Measurements from ENCODE around the gene VSTM4. TPM values are rescaled to one million over a fixed set of nuclear protein-coding genes. Genes with fewer than 3 reads are reported as not detected.

Gene VSTM4
- polyA plus RNA-seq, 1 of the 3 experiments (the other 2 are of a cell fraction), result 0.39 TPM

GRCh38 chr10:49008505-49009198 is 106.7 kb downstream of the VSTM4 start:
- no peaks in the 10 kb centered on the region for H3F3A ChIP-seq (replicated peaks; ENCODE audit: insufficient read depth)
- H3K9me2 ChIP-seq, result no peaks in the 10 kb centered on the region
- ChIA-PET POLR2A (interaction anchor here (1.2 kb wide), 1 partner anchor 9 kb away, joined by 5 read pairs; no protein-coding TSS in a partner anchor), CTCF (interaction anchor here (0.7 to 0.9 kb wide), 4 partner anchors 9 to 353 kb away, joined by 3 read pairs; no protein-coding TSS in a partner anchor)
- WGBS (ENCODE audit: low lambda C conversion rate), result 52% methylated on average over 7 of the region's 13 CpGs
- TF ChIP-seq, protein P1, sequence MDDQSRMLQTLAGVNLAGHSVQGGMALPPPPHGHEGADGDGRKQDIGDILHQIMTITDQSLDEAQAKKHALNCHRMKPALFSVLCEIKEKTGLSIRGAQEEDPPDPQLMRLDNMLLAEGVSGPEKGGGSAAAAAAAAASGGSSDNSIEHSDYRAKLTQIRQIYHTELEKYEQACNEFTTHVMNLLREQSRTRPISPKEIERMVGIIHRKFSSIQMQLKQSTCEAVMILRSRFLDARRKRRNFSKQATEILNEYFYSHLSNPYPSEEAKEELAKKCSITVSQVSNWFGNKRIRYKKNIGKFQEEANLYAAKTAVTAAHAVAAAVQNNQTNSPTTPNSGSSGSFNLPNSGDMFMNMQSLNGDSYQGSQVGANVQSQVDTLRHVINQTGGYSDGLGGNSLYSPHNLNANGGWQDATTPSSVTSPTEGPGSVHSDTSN (IDR thresholded peaks at IDR 0.05), result no peak
- TF ChIP-seq, protein P2, sequence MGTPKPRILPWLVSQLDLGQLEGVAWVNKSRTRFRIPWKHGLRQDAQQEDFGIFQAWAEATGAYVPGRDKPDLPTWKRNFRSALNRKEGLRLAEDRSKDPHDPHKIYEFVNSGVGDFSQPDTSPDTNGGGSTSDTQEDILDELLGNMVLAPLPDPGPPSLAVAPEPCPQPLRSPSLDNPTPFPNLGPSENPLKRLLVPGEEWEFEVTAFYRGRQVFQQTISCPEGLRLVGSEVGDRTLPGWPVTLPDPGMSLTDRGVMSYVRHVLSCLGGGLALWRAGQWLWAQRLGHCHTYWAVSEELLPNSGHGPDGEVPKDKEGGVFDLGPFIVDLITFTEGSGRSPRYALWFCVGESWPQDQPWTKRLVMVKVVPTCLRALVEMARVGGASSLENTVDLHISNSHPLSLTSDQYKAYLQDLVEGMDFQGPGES (IDR thresholded peaks at IDR 0.05; ENCODE audit: low read depth, low read length), result no peak
- TF ChIP-seq NRF1 (IDR thresholded peaks at IDR 0.05; ENCODE audit: low read depth, low read length), result no peak
- no peak for TF ChIP-seq ELF1 (IDR thresholded peaks at IDR 0.05)
- no peak overlapping the region for H3K9ac ChIP-seq
- peaks cover 0 to 18% of the 10 kb centered on the region in 2 experiments; a peak in 1 of 4 replicates for H3K4me1 ChIP-seq (ENCODE audit: control insufficient read depth in 1 of 2, insufficient read depth in 2 of 2, low read depth in 1 of 2, low read length in 1 of 2)
- no peak overlapping the region for H3K4me3 ChIP-seq (ENCODE audit: low read depth in 2 of 2, low read length in 1 of 2)
- H3K9me3 ChIP-seq, result no peaks in the 10 kb centered on the region
- peak; percentile 45 for DNase-seq
- H3K27ac ChIP-seq (ENCODE audit: low read depth in 2 of 2, low read length in 1 of 2), result peak overlapping the region in 1 of 2 experiments; percentile 34; a peak in 1 of 4 replicates
- no peak overlapping the region for H3K4me2 ChIP-seq
- no peaks in the 10 kb centered on the region for H3K27me3 ChIP-seq (ENCODE audit: insufficient read depth)
- no peaks in the 10 kb centered on the region for H4K20me1 ChIP-seq (ENCODE audit: insufficient read depth)
- H3K36me3 ChIP-seq (replicated peaks in 1 of 2; ENCODE audit: control insufficient read depth in 1 of 2, insufficient read depth in 2 of 2, low read length in 1 of 2), result no peaks in the 10 kb centered on the region
- no peak overlapping the region for H2AFZ ChIP-seq (ENCODE audit: low read depth)
- no peaks in the 10 kb centered on the region for H3K79me2 ChIP-seq (ENCODE audit: insufficient read depth)

GRCh38 chr10:49008091-49008490 is 107.2 kb downstream of the VSTM4 start:
- WGBS (ENCODE audit: low lambda C conversion rate), result 22% methylated on average over 1 of the region's 1 CpG
- Histone ChIP-seq H3K9me2 (no peaks in the 10 kb centered on the region), H3K27me3 (ENCODE audit: insufficient read depth) (no peaks in the 10 kb centered on the region), H3F3A (replicated peaks; ENCODE audit: insufficient read depth) (no peaks in the 10 kb centered on the region), H3K4me3 (ENCODE audit: low read depth in 2 of 2, low read length in 1 of 2) (no peak overlapping the region), H3K9ac (no peak overlapping the region), H3K9me3 (no peaks in the 10 kb centered on the region), H4K20me1 (ENCODE audit: insufficient read depth) (no peaks in the 10 kb centered on the region), H3K36me3 (replicated peaks in 1 of 2; ENCODE audit: control insufficient read depth in 1 of 2, insufficient read depth in 2 of 2, low read length in 1 of 2) (no peaks in the 10 kb centered on the region), H3K4me2 (no peak overlapping the region), H3K27ac (ENCODE audit: low read depth in 2 of 2, low read length in 1 of 2) (no peak overlapping the region), H2AFZ (ENCODE audit: low read depth) (no peak overlapping the region), H3K79me2 (ENCODE audit: insufficient read depth) (no peaks in the 10 kb centered on the region), H3K4me1 (ENCODE audit: control insufficient read depth in 1 of 2, insufficient read depth in 2 of 2, low read depth in 1 of 2, low read length in 1 of 2) (peaks cover 0 to 18% of the 10 kb centered on the region in 2 experiments; a peak in 1 of 4 replicates)
- DNase-seq, result no peak
- POLR2A ChIA-PET, result interaction anchor here (1.2 kb wide), 1 partner anchor 9 kb away, joined by 5 read pairs; no protein-coding TSS in a partner anchor
- CTCF ChIA-PET, result interaction anchor here (0.9 to 1.5 kb wide), 3 partner anchors 27 to 352 kb away, joined by 3 to 4 read pairs (median 3); no protein-coding TSS in a partner anchor
- TF ChIP-seq FOSL2 (IDR thresholded peaks at IDR 0.05; ENCODE audit: borderline replicate concordance, low read depth) (no peak), REST (IDR thresholded peaks at IDR 0.05; ENCODE audit: low read depth, low read length) (no peak), RCOR1 (IDR thresholded peaks at IDR 0.05; ENCODE audit: low read length) (no peak), NRF1 (IDR thresholded peaks at IDR 0.05; ENCODE audit: low read depth, low read length) (no peak), MXI1 (IDR thresholded peaks at IDR 0.05; ENCODE audit: low read depth, low read length) (no peak), USF2 (IDR thresholded peaks at IDR 0.05; ENCODE audit: borderline replicate concordance, low read depth, low read length) (no peak), FOXM1 (IDR thresholded peaks at IDR 0.05; ENCODE audit: low read depth) (no peak), GATA2 (CRISPR knock-in tag; IDR thresholded peaks at IDR 0.05) (no peak), EZH2phosphoT487 (IDR thresholded peaks at IDR 0.05; ENCODE audit: borderline replicate concordance, low read depth) (no peak), TCF12 (IDR thresholded peaks at IDR 0.05) (no peak), GABPA (IDR thresholded peaks at IDR 0.05; ENCODE audit: low read depth) (no peak), CTCF (IDR thresholded peaks at IDR 0.05) (no peak)
- TF ChIP-seq, protein P1 (IDR thresholded peaks at IDR 0.05), result no peak
